HepG2 (cell line): ENCODE data around the gene PROK2. TPM values are rescaled to one million over a fixed set of nuclear protein-coding genes. Genes with fewer than 3 reads are reported as not detected.

Source experiments
- ATAC-seq: fragments of 200-7000 bp; cut with Tn5 transposase; 3 replicates; pipeline ENCODE4 v1.9.1; 2020; ENCODE audit warnings: mild to moderate bottlenecking, moderate library complexity
- BruUV-seq: library from RNA; stranded (reverse); fragments of 400-500 nt; replicated peaks from 2 replicates; lab custom pipeline; 2021; lab: Mats Ljungman, UMichigan
- CTCF ChIA-PET: fragments of 300-600 bp; formaldehyde crosslinking; extraction: SDS; loops from one replicate; lab custom pipeline; 2021; ENCODE audit warnings: low total read pairs, inconsistent platforms, low intra/inter-chr PET ratio; lab: Yijun Ruan, JAX
- POLR2A ChIA-PET: fragments of 350-600 bp; sonication (Branson Sonifier 250); formaldehyde crosslinking; loops from one replicate; lab custom pipeline; 2020; ENCODE audit warnings: antibody characterized with exemption, inconsistent platforms; lab: Yijun Ruan, JAX
- DNase-seq: peaks from one replicate; pipeline ENCODE4 v3.0.0-alpha.2; 2015; ENCODE audit warnings: low spot score
- FAIRE-seq: peaks from 3 replicates; lab custom pipeline; 2011; peaks lifted over from hg19 to GRCh38; lab: Jason Lieb, UNC
- H2AFZ ChIP-seq: one replicate; pipeline ENCODE4 v1.6.1; 2011; ENCODE audit warnings: low read length, inconsistent platforms
- H3K27ac ChIP-seq: fragments of 300-600 bp; 3 replicates; pipeline ENCODE4 v1.8.0; 2011; ENCODE audit warnings: mixed run types, mild to moderate bottlenecking, mixed read lengths, low read length, inconsistent platforms; ENCODE audit not compliant: insufficient read depth; ENCODE audit errors: extremely low read length
- H3K27me3 ChIP-seq, 2 experiments: fragments of 200-600 bp in 1 of 2; 2 replicates in 1 of 2; 3 replicates in 1 of 2; pipeline versions ENCODE4 v1.6.0 to v1.8.0; 2011; ENCODE audit warnings: low read length in 2 of 2, mild to moderate bottlenecking in 2 of 2, moderate library complexity in 2 of 2, inconsistent platforms in 1 of 2; ENCODE audit not compliant: insufficient read depth in 2 of 2, control insufficient read depth in 1 of 2
- H3K36me3 ChIP-seq, 2 experiments: fragments of 200-600 bp in 1 of 2; replicated peaks in 1 of 2; 2 replicates in 1 of 2; 3 replicates in 1 of 2; pipeline versions ENCODE4 v1.5.1 to v1.8.0; 2011; ENCODE audit warnings: low read length in 2 of 2, inconsistent platforms in 1 of 2; ENCODE audit not compliant: insufficient read depth in 2 of 2, control insufficient read depth in 1 of 2
- H3K4me1 ChIP-seq: 2 replicates; pipeline ENCODE4 v1.5.1; 2012; ENCODE audit warnings: low read length, inconsistent platforms; ENCODE audit not compliant: insufficient read depth
- H3K4me2 ChIP-seq: 2 replicates; pipeline ENCODE4 v1.6.0; 2011; ENCODE audit warnings: low read depth, low read length, inconsistent platforms
- H3K4me3 ChIP-seq, 3 experiments: fragments of 200-600 bp in 1 of 3; sonication (generic), shearing (Covaris generic) in 1 of 3; replicated peaks in 1 of 3; 2 replicates each; pipeline ENCODE4 v1.5.1; 2011 to 2016; ENCODE audit warnings: low read length in 3 of 3, inconsistent platforms in 2 of 3, low read depth in 2 of 3, mild to moderate bottlenecking in 2 of 3, control low read depth in 1 of 3, mixed read lengths in 1 of 3; ENCODE audit not compliant: insufficient read depth in 1 of 3
- H3K79me2 ChIP-seq: one replicate; pipeline ENCODE4 v1.6.1; 2011; ENCODE audit warnings: low read length, inconsistent platforms; ENCODE audit not compliant: insufficient read depth
- H3K9ac ChIP-seq: 2 replicates; pipeline ENCODE4 v1.6.0; 2011; ENCODE audit warnings: mild to moderate bottlenecking, low read depth, low read length, inconsistent platforms; ENCODE audit not compliant: insufficient read depth
- H3K9me3 ChIP-seq: 2 replicates; pipeline ENCODE4 v1.5.1; 2012; ENCODE audit warnings: mild to moderate bottlenecking, low read length
- H4K20me1 ChIP-seq: 2 replicates; pipeline ENCODE4 v1.6.0; 2011; ENCODE audit warnings: inconsistent platforms, mild to moderate bottlenecking, low read length, moderate library complexity; ENCODE audit not compliant: insufficient read depth
- AHDC1 ChIP-seq: sonication (generic); formaldehyde crosslinking; IDR thresholded peaks from 2 replicates; pipeline ENCODE4 v1.5.1; 2020; ENCODE audit warnings: mild to moderate bottlenecking, missing genetic modification reagents, borderline replicate concordance
- ATF7 ChIP-seq, 2 experiments: fragments of 450-650 bp in 1 of 2; sonication (generic) in 1 of 2; formaldehyde crosslinking in 1 of 2; IDR thresholded peaks; 2 replicates each; pipeline versions ENCODE4 v1.4.0 to v1.6.1; 2016 to 2020; ENCODE audit warnings: antibody characterized with exemption in 1 of 2, mild to moderate bottlenecking in 1 of 2, missing genetic modification reagents in 1 of 2
- ATF7-NPFF ChIP-seq: sonication (generic); formaldehyde crosslinking; IDR thresholded peaks from 2 replicates; pipeline ENCODE4 v1.8.1; 2023; ENCODE audit warnings: mild to moderate bottlenecking, low read depth, missing genetic modification reagents, moderate library complexity
- FOXO4 ChIP-seq: sonication (generic); formaldehyde crosslinking; conservative IDR thresholded peaks from 2 replicates; pipeline ENCODE4 v1.8.1; 2023; ENCODE audit warnings: missing genetic modification reagents
- SMAD3 ChIP-seq: sonication (generic); formaldehyde crosslinking; IDR thresholded peaks from 2 replicates; pipeline ENCODE4 v1.4.0; 2020; ENCODE audit warnings: missing genetic modification reagents
- TMF1 ChIP-seq: sonication (generic); formaldehyde crosslinking; IDR thresholded peaks from 2 replicates; pipeline ENCODE4 v1.8.1; 2022; ENCODE audit warnings: low read depth, missing genetic modification reagents
- TOPORS ChIP-seq: sonication (generic); formaldehyde crosslinking; IDR thresholded peaks from 2 replicates; pipeline ENCODE4 v1.8.0; 2023; ENCODE audit warnings: mild to moderate bottlenecking, missing genetic modification reagents
- ZFYVE20 ChIP-seq: sonication (generic); formaldehyde crosslinking; IDR thresholded peaks from 2 replicates; pipeline ENCODE4 v1.8.0; 2023; ENCODE audit warnings: low read depth, mild to moderate bottlenecking, moderate library complexity, missing genetic modification reagents, borderline replicate concordance
- ZNF446 ChIP-seq: sonication (generic); formaldehyde crosslinking; IDR thresholded peaks from 2 replicates; pipeline ENCODE4 v1.5.0; 2020; ENCODE audit warnings: mild to moderate bottlenecking, missing genetic modification reagents
- ZSCAN22 ChIP-seq: sonication (generic); formaldehyde crosslinking; IDR thresholded peaks from 2 replicates; pipeline ENCODE4 v1.4.0; 2020; ENCODE audit warnings: mild to moderate bottlenecking, missing genetic modification reagents
- WGBS: methylation state at CpG from one replicate; pipeline ENCODE4 v1.1.6; 2017; ENCODE audit warnings: low lambda C conversion rate; 5-methylcytosine and 5-hydroxymethylcytosine counted together
- in situ Hi-C: cut with HindIII; loops from 2 replicates; pipeline ENCODE4 v1.10.0; 2017; ENCODE audit warnings: low pct_unique_long_range_greater_than_20kb; ENCODE audit not compliant: extremely low pct_ligation_motif_present
- intact Hi-C: fragments of 100-400 bp; cut with micrococcal nuclease; formaldehyde crosslinking; loops from one replicate; pipeline ENCODE4 v1.10.0; 2022; ENCODE audit not compliant: unreplicated experiment
- polyA plus RNA-seq, 8 experiments: library from polyadenylated mRNA; depleted of rRNA in 3 of 8; stranded (reverse) in 7 of 8; unstranded in 1 of 8; fragments of >200 nt; fragmentation: Illumina TruSeq in 4 of 8; extraction: Trizol in 4 of 8; gene quantifications; 2 replicates each; pipeline versions ENCODE4 v1.2.1 to v1.2.3, GENCODE V29; 2011 to 2016; ENCODE audit warnings: low read depth in 4 of 8, missing spikeins in 1 of 8, mixed read lengths in 1 of 8; ENCODE audit not compliant: insufficient read depth in 1 of 8
- total RNA-seq, 5 experiments: library from RNA; depleted of rRNA; stranded (reverse); fragments of >200 nt; fragmentation: Illumina TruSeq; extraction: Trizol; gene quantifications; 2 replicates each; pipeline ENCODE4 v1.2.3, GENCODE V29; 2016; ENCODE audit warnings: low read depth in 1 of 5

Gene PROK2
- total and polyA plus RNA-seq, 2 of the 13 experiments (the other 11 are each of a cell fraction or from before 2014, with no cell fraction given), result not detected

GRCh38 chr3:71787851-71788405 lies 3.0 kb upstream of the PROK2 start:
- DNase-seq, result no peak
- ChIA-PET POLR2A (no interaction called here), CTCF (no interaction called here)
- H2AFZ ChIP-seq, result no peak overlapping the region
- 22% methylated on average over 6 of the region's 7 CpGs for WGBS
- H4K20me1 ChIP-seq, result no peaks in the 10 kb centered on the region; the same call in 1 of the 2 replicates
- H3K4me2 ChIP-seq, result no peak overlapping the region
- no TSS peak for BruUV-seq
- no peak overlapping the region for H3K27ac ChIP-seq
- 0 out of 2 replicates have a peak, but pooled peaks have one; percentile 35 for TF ChIP-seq ATF7 (IDR thresholded peaks at IDR 0.05)
- no peak for TF ChIP-seq ATF7 (CRISPR knock-in tag; IDR thresholded peaks at IDR 0.05)
- no peak for TF ChIP-seq TOPORS (CRISPR knock-in tag)
- TF ChIP-seq ZSCAN22 (CRISPR knock-in tag), result no peak
- no peaks in the 10 kb centered on the region for H3K36me3 ChIP-seq
- no peak overlapping the region for H3K9ac ChIP-seq
- no peaks in the 10 kb centered on the region for H3K79me2 ChIP-seq
- no peak for ATAC-seq
- no peak overlapping the region for H3K4me3 ChIP-seq
- intact Hi-C loops (loop anchor here (1.0 to 10.0 kb wide), 2 partner anchors 39 to 393 kb away; no protein-coding TSS in a partner anchor), in situ Hi-C loops (no loop called here)
- no peak for FAIRE-seq
- H3K27me3 ChIP-seq, result peaks cover 2 to 39% of the 10 kb centered on the region in 2 experiments; a peak in 3 of 5 replicates
- H3K9me3 ChIP-seq, result no peaks in the 10 kb centered on the region
- no peaks in the 10 kb centered on the region for H3K4me1 ChIP-seq

- WGBS, result 30% methylated on average over 6 of the region's 6 CpGs
- Histone ChIP-seq H3K4me1 (no peaks in the 10 kb centered on the region), H4K20me1 (no peaks in the 10 kb centered on the region; the same call in 1 of the 2 replicates), H3K27ac (no peak overlapping the region), H3K36me3 (no peaks in the 10 kb centered on the region), H3K4me2 (no peak overlapping the region), H2AFZ (no peak overlapping the region), H3K27me3 (peaks cover 2 to 39% of the 10 kb centered on the region in 2 experiments; a peak in 3 of 5 replicates), H3K79me2 (no peaks in the 10 kb centered on the region), H3K9ac (no peak overlapping the region), H3K4me3 (no peak overlapping the region), H3K9me3 (no peaks in the 10 kb centered on the region)
- ATAC-seq (no peak), FAIRE-seq (no peak), DNase-seq (no peak)
- in situ Hi-C loops (no loop called here), intact Hi-C loops (loop anchor here (10.0 kb wide), 1 partner anchor 392 kb away; no protein-coding TSS in a partner anchor)
- ChIA-PET CTCF (no interaction called here), POLR2A (no interaction called here)
- no TSS peak for BruUV-seq
- TF ChIP-seq ATF7-NPFF (CRISPR knock-in tag) (no peak), SMAD3 (no peak), TMF1 (CRISPR knock-in tag) (no peak), ZFYVE20 (CRISPR knock-in tag) (no peak), FOXO4 (no peak), AHDC1 (CRISPR knock-in tag) (no peak), ZNF446 (CRISPR knock-in tag) (no peak)
Measured at GRCh38 chr3:71786551-71786950, 1.6 kb upstream of the PROK2 start.
